GM23338 (cell line): ENCODE results near the gene AP4E1. TPM values are rescaled to one million over a fixed set of nuclear protein-coding genes. Genes with fewer than 3 reads are reported as not detected.

Source experiments
- ATAC-seq: fragments of 200-7000 bp; cut with Tn5 transposase; 3 replicates; pipeline ENCODE4 v1.9.1; 2020
- DNase-seq: peaks from one replicate; pipeline ENCODE4 v3.0.0-alpha.2; 2015; ENCODE audit warnings: low spot score
- H2AFZ ChIP-seq: fragments of 200-600 bp; sonication (generic); 2 replicates; pipeline ENCODE4 v1.8.0; 2016; ENCODE audit warnings: antibody characterized with exemption, mild to moderate bottlenecking, moderate library complexity
- H3F3A ChIP-seq: fragments of 200-600 bp; sonication (generic); replicated peaks from 2 replicates; pipeline ENCODE4 v1.8.0; 2017; ENCODE audit warnings: antibody characterized with exemption, mixed run types, low read depth
- H3K27ac ChIP-seq: fragments of 200-600 bp; sonication (generic); 2 replicates; pipeline ENCODE4 v1.6.1; 2016; ENCODE audit warnings: low read depth
- H3K27me3 ChIP-seq: fragments of 200-600 bp; sonication (generic); 2 replicates; pipeline ENCODE4 v1.8.0; 2016; ENCODE audit warnings: mild to moderate bottlenecking, mixed run types, moderate library complexity; ENCODE audit not compliant: insufficient read depth
- H3K36me3 ChIP-seq: fragments of 200-600 bp; sonication (generic); 2 replicates; pipeline ENCODE4 v1.8.0; 2016; ENCODE audit warnings: mild to moderate bottlenecking; ENCODE audit not compliant: insufficient read depth
- H3K4me1 ChIP-seq: fragments of 200-600 bp; sonication (generic); 2 replicates; pipeline ENCODE4 v1.8.0; 2016; ENCODE audit warnings: mild to moderate bottlenecking, moderate library complexity; ENCODE audit not compliant: insufficient read depth
- H3K4me2 ChIP-seq: fragments of 200-600 bp; sonication (generic); 2 replicates; pipeline ENCODE4 v1.7.1; 2017; ENCODE audit warnings: mixed run types
- H3K4me3 ChIP-seq: fragments of 200-600 bp; sonication (generic); 2 replicates; pipeline ENCODE4 v1.6.1; 2016; ENCODE audit warnings: mixed run types
- H3K79me2 ChIP-seq: fragments of 200-600 bp; sonication (generic); replicated peaks from 2 replicates; pipeline ENCODE4 v1.8.0; 2017; ENCODE audit warnings: mild to moderate bottlenecking; ENCODE audit not compliant: insufficient read depth
- H3K9me2 ChIP-seq: fragments of 200-600 bp; sonication (generic); 2 replicates; pipeline ENCODE4 v1.8.0; 2017; ENCODE audit not compliant: insufficient read depth
- H4K20me1 ChIP-seq: fragments of 200-600 bp; sonication (generic); replicated peaks from 2 replicates; pipeline ENCODE4 v1.8.0; 2017; ENCODE audit warnings: mild to moderate bottlenecking; ENCODE audit not compliant: insufficient read depth
- H3K27ac Mint-ChIP-seq: 2 replicates; pipeline ENCODE4 v1.8.0; 2020; ENCODE audit warnings: inconsistent platforms, mild to moderate bottlenecking, moderate library complexity, mixed read lengths
- H3K27me3 Mint-ChIP-seq: 3 replicates; pipeline ENCODE4 v1.8.0; 2022; ENCODE audit warnings: low read depth, mild to moderate bottlenecking, moderate library complexity, mixed read lengths, inconsistent platforms; ENCODE audit not compliant: insufficient read depth, poor library complexity
- H3K36me3 Mint-ChIP-seq: 3 replicates; pipeline ENCODE4 v1.8.0; 2021; ENCODE audit warnings: low read depth, mild to moderate bottlenecking, inconsistent platforms, moderate library complexity, mixed read lengths
- H3K4me1 Mint-ChIP-seq: 3 replicates; pipeline ENCODE4 v1.8.0; 2020; ENCODE audit warnings: mild to moderate bottlenecking, inconsistent platforms, mixed read lengths
- H3K4me3 Mint-ChIP-seq: 3 replicates; pipeline ENCODE4 v1.8.0; 2021; ENCODE audit warnings: moderate library complexity, mild to moderate bottlenecking, inconsistent platforms, mixed read lengths
- H3K9me3 Mint-ChIP-seq: 3 replicates; pipeline ENCODE4 v1.8.0; 2020; ENCODE audit warnings: moderate library complexity, mild to moderate bottlenecking, inconsistent platforms, mixed read lengths
- CREB1 ChIP-seq: fragments of 250-450 bp; sonication (Bioruptor Pico); IDR thresholded peaks from 2 replicates; pipeline ENCODE4 v1.5.0; 2020; ENCODE audit warnings: low read depth, mild to moderate bottlenecking, moderate library complexity
- EZH2 ChIP-seq: fragments of 200-600 bp; sonication (generic); IDR thresholded peaks from one replicate; pipeline ENCODE4 v1.8.0; 2017; ENCODE audit warnings: antibody characterized with exemption, mild to moderate bottlenecking, low read depth; ENCODE audit not compliant: unreplicated experiment
- EZH2phosphoT487 ChIP-seq: fragments of 200-600 bp; sonication (generic); IDR thresholded peaks from one replicate; pipeline ENCODE4 v1.8.1; 2018; ENCODE audit warnings: antibody characterized with exemption; ENCODE audit not compliant: unreplicated experiment
- JUNB ChIP-seq: IDR thresholded peaks from one replicate; pipeline ENCODE4 v1.6.1; 2016; ENCODE audit warnings: antibody characterized with exemption; ENCODE audit not compliant: unreplicated experiment
- NANOG ChIP-seq: IDR thresholded peaks from 2 replicates; pipeline ENCODE4 v1.6.1; 2016; ENCODE audit warnings: antibody characterized with exemption, borderline replicate concordance
- POLR2AphosphoS5 ChIP-seq: IDR thresholded peaks from 2 replicates; pipeline ENCODE4 v1.6.1; 2016; ENCODE audit warnings: antibody characterized with exemption, low read depth
- STAT1 ChIP-seq: IDR thresholded peaks from one replicate; pipeline ENCODE4 v1.6.1; 2016; ENCODE audit warnings: antibody characterized with exemption; ENCODE audit not compliant: unreplicated experiment
- ZNF114 ChIP-seq: fragments of 250-450 bp; sonication (Bioruptor Pico); IDR thresholded peaks from 2 replicates; pipeline ENCODE4 v1.5.0; 2020; ENCODE audit warnings: mild to moderate bottlenecking, moderate library complexity
- ZNF331 ChIP-seq: fragments of 250-450 bp; sonication (Bioruptor Pico); IDR thresholded peaks from 2 replicates; pipeline ENCODE4 v1.5.0; 2020; ENCODE audit warnings: low read depth, mild to moderate bottlenecking, moderate library complexity
- polyA plus RNA-seq: library from polyadenylated mRNA; unstranded; fragments of >200 nt; fragmentation: Nextera tagmentation; extraction: Ambion mirVana; gene quantifications from 2 replicates; pipeline ENCODE4 v1.2.1, GENCODE V29; 2016
- total RNA-seq: library from RNA; depleted of rRNA; stranded (reverse); fragments of >200 nt; shearing (Covaris generic); gene quantifications from 2 replicates; pipeline ENCODE4 v1.2.3, GENCODE V29; 2014
- TF ChIP-seq, protein P1 (sequence below): IDR thresholded peaks from one replicate; pipeline ENCODE4 v1.6.1; 2018; ENCODE audit warnings: antibody characterized with exemption; ENCODE audit not compliant: unreplicated experiment
- TF ChIP-seq, protein P2 (sequence below): fragments of 250-450 bp; sonication (Bioruptor Pico); IDR thresholded peaks from 2 replicates; pipeline ENCODE4 v1.5.0; 2020; ENCODE audit warnings: mild to moderate bottlenecking, moderate library complexity
- TF ChIP-seq, protein P3 (sequence below): IDR thresholded peaks from 2 replicates; pipeline ENCODE4 v1.6.1; 2016; ENCODE audit warnings: antibody characterized with exemption
- TF ChIP-seq, protein P4 (sequence below), 2 experiments: fragments of 200-600 bp in 1 of 2; sonication (generic) in 1 of 2; conservative IDR thresholded peaks; 2 replicates each; pipeline versions ENCODE4 v1.5.1 to v1.6.1; 2016 to 2017; ENCODE audit warnings: antibody characterized with exemption in 2 of 2, low read depth in 2 of 2, mild to moderate bottlenecking in 2 of 2, moderate library complexity in 1 of 2

AP4E1 gene
- total and polyA plus RNA-seq, 2 experiments from 2014 or later: 4.4 to 15.4 TPM

DNA sequence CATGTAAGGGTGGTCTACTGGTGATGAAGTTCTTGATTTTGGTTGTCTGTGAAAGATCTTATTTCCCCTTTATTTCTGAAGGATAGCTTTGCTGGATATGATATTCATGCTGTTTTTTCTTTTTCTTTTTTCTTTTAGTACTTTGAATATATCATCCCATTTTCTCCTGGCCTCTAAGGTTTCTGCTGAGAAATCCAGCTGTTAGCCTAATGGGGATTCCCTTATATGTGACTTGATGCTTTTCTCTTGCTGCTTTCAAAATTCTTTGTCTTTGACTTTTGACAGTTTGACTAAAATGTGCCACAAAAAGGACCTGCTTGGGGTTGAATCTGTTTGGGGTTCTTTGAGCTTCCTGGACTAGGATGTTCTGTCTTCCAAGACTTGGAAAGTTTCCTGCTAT is 62.6 kb downstream of the AP4E1 start:
- no peak overlapping the region for H3K4me3 ChIP-seq
- peaks cover 9% of the 10 kb centered on the region for H3K9me3 Mint-ChIP-seq

More for the DNA sequence above, 62.6 kb downstream of the AP4E1 start:
- H3K36me3 Mint-ChIP-seq: peaks cover 41% of the 10 kb centered on the region
- no peak overlapping the region for H3K4me3 Mint-ChIP-seq
- H3K27ac Mint-ChIP-seq: no peak overlapping the region
- Histone ChIP-seq H4K20me1 (no peaks in the 10 kb centered on the region), H3F3A (no peaks in the 10 kb centered on the region), H2AFZ (no peak overlapping the region), H3K79me2 (no peaks in the 10 kb centered on the region), H3K4me1 (no peaks in the 10 kb centered on the region), H3K27me3 (no peaks in the 10 kb centered on the region), H3K36me3 (peaks cover 15% of the 10 kb centered on the region; the same call in 1 of the 2 replicates), H3K9me2 (0 out of 2 replicates have a peak, but pooled peaks cover 4% of the 10 kb centered on the region), H3K4me2 (no peak overlapping the region), H3K27ac (no peak overlapping the region)
- DNase-seq (no peak), ATAC-seq (no peak)
- TF ChIP-seq CREB1 (CRISPR knock-in tag): no peak
- TF ChIP-seq, protein P1, sequence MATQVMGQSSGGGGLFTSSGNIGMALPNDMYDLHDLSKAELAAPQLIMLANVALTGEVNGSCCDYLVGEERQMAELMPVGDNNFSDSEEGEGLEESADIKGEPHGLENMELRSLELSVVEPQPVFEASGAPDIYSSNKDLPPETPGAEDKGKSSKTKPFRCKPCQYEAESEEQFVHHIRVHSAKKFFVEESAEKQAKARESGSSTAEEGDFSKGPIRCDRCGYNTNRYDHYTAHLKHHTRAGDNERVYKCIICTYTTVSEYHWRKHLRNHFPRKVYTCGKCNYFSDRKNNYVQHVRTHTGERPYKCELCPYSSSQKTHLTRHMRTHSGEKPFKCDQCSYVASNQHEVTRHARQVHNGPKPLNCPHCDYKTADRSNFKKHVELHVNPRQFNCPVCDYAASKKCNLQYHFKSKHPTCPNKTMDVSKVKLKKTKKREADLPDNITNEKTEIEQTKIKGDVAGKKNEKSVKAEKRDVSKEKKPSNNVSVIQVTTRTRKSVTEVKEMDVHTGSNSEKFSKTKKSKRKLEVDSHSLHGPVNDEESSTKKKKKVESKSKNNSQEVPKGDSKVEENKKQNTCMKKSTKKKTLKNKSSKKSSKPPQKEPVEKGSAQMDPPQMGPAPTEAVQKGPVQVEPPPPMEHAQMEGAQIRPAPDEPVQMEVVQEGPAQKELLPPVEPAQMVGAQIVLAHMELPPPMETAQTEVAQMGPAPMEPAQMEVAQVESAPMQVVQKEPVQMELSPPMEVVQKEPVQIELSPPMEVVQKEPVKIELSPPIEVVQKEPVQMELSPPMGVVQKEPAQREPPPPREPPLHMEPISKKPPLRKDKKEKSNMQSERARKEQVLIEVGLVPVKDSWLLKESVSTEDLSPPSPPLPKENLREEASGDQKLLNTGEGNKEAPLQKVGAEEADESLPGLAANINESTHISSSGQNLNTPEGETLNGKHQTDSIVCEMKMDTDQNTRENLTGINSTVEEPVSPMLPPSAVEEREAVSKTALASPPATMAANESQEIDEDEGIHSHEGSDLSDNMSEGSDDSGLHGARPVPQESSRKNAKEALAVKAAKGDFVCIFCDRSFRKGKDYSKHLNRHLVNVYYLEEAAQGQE: no peak
- TF ChIP-seq, protein P2, sequence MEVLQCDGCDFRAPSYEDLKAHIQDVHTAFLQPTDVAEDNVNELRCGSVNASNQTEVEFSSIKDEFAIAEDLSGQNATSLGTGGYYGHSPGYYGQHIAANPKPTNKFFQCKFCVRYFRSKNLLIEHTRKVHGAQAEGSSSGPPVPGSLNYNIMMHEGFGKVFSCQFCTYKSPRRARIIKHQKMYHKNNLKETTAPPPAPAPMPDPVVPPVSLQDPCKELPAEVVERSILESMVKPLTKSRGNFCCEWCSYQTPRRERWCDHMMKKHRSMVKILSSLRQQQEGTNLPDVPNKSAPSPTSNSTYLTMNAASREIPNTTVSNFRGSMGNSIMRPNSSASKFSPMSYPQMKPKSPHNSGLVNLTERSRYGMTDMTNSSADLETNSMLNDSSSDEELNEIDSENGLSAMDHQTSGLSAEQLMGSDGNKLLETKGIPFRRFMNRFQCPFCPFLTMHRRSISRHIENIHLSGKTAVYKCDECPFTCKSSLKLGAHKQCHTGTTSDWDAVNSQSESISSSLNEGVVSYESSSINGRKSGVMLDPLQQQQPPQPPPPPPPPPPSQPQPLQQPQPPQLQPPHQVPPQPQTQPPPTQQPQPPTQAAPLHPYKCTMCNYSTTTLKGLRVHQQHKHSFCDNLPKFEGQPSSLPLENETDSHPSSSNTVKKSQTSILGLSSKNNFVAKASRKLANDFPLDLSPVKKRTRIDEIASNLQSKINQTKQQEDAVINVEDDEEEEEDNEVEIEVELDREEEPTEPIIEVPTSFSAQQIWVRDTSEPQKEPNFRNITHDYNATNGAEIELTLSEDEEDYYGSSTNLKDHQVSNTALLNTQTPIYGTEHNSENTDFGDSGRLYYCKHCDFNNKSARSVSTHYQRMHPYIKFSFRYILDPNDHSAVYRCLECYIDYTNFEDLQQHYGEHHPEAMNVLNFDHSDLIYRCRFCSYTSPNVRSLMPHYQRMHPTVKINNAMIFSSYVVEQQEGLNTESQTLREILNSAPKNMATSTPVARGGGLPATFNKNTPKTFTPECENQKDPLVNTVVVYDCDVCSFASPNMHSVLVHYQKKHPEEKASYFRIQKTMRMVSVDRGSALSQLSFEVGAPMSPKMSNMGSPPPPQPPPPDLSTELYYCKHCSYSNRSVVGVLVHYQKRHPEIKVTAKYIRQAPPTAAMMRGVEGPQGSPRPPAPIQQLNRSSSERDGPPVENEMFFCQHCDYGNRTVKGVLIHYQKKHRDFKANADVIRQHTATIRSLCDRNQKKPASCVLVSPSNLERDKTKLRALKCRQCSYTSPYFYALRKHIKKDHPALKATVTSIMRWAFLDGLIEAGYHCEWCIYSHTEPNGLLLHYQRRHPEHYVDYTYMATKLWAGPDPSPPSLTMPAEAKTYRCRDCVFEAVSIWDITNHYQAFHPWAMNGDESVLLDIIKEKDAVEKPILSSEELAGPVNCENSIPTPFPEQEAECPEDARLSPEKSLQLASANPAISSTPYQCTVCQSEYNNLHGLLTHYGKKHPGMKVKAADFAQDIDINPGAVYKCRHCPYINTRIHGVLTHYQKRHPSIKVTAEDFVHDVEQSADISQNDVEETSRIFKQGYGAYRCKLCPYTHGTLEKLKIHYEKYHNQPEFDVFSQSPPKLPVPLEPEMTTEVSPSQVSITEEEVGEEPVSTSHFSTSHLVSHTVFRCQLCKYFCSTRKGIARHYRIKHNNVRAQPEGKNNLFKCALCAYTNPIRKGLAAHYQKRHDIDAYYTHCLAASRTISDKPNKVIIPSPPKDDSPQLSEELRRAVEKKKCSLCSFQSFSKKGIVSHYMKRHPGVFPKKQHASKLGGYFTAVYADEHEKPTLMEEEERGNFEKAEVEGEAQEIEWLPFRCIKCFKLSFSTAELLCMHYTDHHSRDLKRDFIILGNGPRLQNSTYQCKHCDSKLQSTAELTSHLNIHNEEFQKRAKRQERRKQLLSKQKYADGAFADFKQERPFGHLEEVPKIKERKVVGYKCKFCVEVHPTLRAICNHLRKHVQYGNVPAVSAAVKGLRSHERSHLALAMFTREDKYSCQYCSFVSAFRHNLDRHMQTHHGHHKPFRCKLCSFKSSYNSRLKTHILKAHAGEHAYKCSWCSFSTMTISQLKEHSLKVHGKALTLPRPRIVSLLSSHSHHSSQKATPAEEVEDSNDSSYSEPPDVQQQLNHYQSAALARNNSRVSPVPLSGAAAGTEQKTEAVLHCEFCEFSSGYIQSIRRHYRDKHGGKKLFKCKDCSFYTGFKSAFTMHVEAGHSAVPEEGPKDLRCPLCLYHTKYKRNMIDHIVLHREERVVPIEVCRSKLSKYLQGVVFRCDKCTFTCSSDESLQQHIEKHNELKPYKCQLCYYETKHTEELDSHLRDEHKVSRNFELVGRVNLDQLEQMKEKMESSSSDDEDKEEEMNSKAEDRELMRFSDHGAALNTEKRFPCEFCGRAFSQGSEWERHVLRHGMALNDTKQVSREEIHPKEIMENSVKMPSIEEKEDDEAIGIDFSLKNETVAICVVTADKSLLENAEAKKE (CRISPR knock-in tag): no peak
- TF ChIP-seq STAT1: no peak
- TF ChIP-seq ZNF331 (CRISPR knock-in tag): no peak
- TF ChIP-seq, protein P3, sequence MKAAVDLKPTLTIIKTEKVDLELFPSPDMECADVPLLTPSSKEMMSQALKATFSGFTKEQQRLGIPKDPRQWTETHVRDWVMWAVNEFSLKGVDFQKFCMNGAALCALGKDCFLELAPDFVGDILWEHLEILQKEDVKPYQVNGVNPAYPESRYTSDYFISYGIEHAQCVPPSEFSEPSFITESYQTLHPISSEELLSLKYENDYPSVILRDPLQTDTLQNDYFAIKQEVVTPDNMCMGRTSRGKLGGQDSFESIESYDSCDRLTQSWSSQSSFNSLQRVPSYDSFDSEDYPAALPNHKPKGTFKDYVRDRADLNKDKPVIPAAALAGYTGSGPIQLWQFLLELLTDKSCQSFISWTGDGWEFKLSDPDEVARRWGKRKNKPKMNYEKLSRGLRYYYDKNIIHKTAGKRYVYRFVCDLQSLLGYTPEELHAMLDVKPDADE: no peak
- no peak for TF ChIP-seq POLR2AphosphoS5
- TF ChIP-seq NANOG: no peak
- no peak for TF ChIP-seq EZH2
- TF ChIP-seq, protein P4, sequence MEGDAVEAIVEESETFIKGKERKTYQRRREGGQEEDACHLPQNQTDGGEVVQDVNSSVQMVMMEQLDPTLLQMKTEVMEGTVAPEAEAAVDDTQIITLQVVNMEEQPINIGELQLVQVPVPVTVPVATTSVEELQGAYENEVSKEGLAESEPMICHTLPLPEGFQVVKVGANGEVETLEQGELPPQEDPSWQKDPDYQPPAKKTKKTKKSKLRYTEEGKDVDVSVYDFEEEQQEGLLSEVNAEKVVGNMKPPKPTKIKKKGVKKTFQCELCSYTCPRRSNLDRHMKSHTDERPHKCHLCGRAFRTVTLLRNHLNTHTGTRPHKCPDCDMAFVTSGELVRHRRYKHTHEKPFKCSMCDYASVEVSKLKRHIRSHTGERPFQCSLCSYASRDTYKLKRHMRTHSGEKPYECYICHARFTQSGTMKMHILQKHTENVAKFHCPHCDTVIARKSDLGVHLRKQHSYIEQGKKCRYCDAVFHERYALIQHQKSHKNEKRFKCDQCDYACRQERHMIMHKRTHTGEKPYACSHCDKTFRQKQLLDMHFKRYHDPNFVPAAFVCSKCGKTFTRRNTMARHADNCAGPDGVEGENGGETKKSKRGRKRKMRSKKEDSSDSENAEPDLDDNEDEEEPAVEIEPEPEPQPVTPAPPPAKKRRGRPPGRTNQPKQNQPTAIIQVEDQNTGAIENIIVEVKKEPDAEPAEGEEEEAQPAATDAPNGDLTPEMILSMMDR (conservative IDR thresholded peaks at IDR 0.05; ENCODE audit: low read depth in 2 of 2): no peak
- TF ChIP-seq EZH2phosphoT487: no peak
- TF ChIP-seq ZNF114: no peak
- no peak for TF ChIP-seq JUNB
- H3K4me1 Mint-ChIP-seq: no peaks in the 10 kb centered on the region
- no peaks in the 10 kb centered on the region for H3K27me3 Mint-ChIP-seq
